ENCODE measurements around the gene RASA3.

DNA sequence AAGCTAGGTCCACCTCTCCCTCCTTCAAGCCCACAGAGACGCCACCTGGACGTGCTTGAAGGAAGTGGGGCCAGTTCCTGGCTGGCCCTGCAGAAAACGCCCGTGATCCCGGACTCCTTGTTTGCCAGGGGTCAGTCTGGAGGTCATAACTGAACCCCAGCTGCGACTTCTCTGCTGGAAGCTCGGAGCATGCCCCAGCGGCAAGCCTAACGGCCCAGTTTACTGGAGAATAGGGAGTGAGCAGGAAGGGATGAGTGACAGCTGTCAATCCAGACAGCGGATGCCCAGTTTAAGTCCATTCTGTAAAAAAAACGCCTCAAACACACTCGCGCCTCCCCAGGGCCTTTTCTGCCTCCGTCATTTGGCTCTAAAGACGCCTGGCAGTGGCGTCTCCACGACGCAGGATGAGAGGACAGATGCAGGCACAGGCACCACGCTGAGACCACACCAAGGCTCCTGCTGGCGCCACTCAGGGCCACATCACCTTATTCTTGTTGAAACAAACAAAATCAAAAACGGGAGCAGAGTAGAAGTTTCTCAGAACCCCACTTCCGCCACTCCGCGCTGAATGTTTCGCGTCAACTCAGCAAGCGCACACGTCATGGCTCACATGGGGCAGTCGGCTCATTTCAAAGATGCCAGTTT, 57.6 kb downstream of the RASA3 start:
- TF ChIP-seq CTCF (IDR thresholded peaks at IDR 0.05; ENCODE audit: insufficient read depth, low read length) (no peak), GABPA (IDR thresholded peaks at IDR 0.05; ENCODE audit: low read depth) (no peak), POLR2AphosphoS5 (IDR thresholded peaks at IDR 0.05; ENCODE audit: low read depth) (no peak), SPI1 (IDR thresholded peaks at IDR 0.05; ENCODE audit: borderline replicate concordance, low read depth) (no peak)
